ENCODE results near the gene LEFTY1.

- TF ChIP-seq CTCF (IDR thresholded peaks at IDR 0.05; ENCODE audit: low read depth, low read length), result no peak
- TF ChIP-seq EZH2phosphoT487 (IDR thresholded peaks at IDR 0.05; ENCODE audit: low read depth), result no peak
Observed at GRCh38 chr1:225889743-225890142, 797 bp upstream of the LEFTY1 start.
